ENCODE data around the gene PBRM1.

The PBRM1 gene

GRCh38 chr3:52636673-52637072 lies 49.0 kb downstream of the PBRM1 start:
- TF ChIP-seq CTCF (IDR thresholded peaks at IDR 0.05; ENCODE audit: low read depth, low read length): no peak
- no peak overlapping the region for H3K4me3 ChIP-seq (ENCODE audit: low read depth, low read length)

GRCh38 chr3:52633786-52634185 lies 51.9 kb downstream of the PBRM1 start:
- no peak overlapping the region for H3K4me3 ChIP-seq (ENCODE audit: low read depth, low read length)
- no peak for TF ChIP-seq CTCF (IDR thresholded peaks at IDR 0.05; ENCODE audit: low read depth, low read length)

- H3K4me3 ChIP-seq (ENCODE audit: low read depth, low read length): no peak overlapping the region
- no peak for TF ChIP-seq CTCF (IDR thresholded peaks at IDR 0.05; ENCODE audit: low read depth, low read length)
Measured at GRCh38 chr3:52625041-52625440, 60.7 kb downstream of the PBRM1 start.

- TF ChIP-seq CTCF (IDR thresholded peaks at IDR 0.05; ENCODE audit: low read depth, low read length): no peak
- no peak overlapping the region for H3K4me3 ChIP-seq (ENCODE audit: low read depth, low read length)
Measured at GRCh38 chr3:52623234-52623792, 62.4 kb downstream of the PBRM1 start.

GRCh38 chr3:52620580-52620979 lies 65.1 kb downstream of the PBRM1 start:
- TF ChIP-seq CTCF (IDR thresholded peaks at IDR 0.05; ENCODE audit: low read depth, low read length): no peak
- no peak overlapping the region for H3K4me3 ChIP-seq (ENCODE audit: low read depth, low read length)

GRCh38 chr3:52615166-52615565 lies 70.5 kb downstream of the PBRM1 start:
- H3K4me3 ChIP-seq (ENCODE audit: low read depth, low read length): no peak overlapping the region
- TF ChIP-seq CTCF (IDR thresholded peaks at IDR 0.05; ENCODE audit: low read depth, low read length): no peak

GRCh38 chr3:52614689-52615088 lies 71.0 kb downstream of the PBRM1 start:
- no peak for TF ChIP-seq CTCF (IDR thresholded peaks at IDR 0.05; ENCODE audit: low read depth, low read length)
- H3K4me3 ChIP-seq (ENCODE audit: low read depth, low read length): no peak overlapping the region
